ENCODE measurements around the gene MEGF8.

The MEGF8 gene

DNA sequence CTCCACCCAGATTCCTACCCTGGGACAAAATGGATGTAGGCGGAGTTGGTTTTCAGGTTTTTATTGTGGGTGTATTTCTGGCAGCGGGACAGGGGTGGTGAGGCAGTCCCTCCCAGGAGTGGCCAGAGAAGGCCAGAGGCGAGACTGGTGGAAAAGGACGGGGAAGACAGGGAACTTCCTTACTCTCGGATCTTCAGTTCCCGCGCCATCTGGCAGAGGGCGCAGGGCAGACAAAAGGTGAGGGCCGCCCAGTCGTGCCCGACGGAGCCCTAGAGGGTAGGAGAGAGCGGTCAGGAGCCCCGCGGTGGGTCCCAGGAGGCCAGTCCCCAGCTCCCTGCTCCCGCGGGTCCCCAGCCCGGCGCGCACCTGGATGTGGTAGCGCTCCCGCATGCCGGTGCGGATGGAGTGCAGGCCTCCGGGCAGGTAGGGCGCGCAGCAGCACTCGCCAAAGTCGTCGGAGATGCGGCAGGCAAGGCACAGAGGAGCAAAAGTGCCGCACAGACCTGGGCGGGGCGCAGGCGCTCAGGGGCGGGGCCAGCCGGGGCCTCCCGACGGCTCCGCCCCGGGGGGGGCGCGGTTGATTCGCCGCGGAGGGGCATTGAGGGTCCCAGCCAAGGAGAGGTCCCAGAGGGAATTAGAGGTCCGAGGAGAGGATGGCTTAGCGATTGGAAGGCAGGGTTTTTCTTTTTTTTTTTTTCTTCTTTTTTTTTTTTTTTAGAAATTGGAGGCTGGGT lies 61.7 kb downstream of the MEGF8 start:
- DNase-seq (ENCODE audit: low read depth in 2 of 2) = peak; percentile 33 to 63

DNA sequence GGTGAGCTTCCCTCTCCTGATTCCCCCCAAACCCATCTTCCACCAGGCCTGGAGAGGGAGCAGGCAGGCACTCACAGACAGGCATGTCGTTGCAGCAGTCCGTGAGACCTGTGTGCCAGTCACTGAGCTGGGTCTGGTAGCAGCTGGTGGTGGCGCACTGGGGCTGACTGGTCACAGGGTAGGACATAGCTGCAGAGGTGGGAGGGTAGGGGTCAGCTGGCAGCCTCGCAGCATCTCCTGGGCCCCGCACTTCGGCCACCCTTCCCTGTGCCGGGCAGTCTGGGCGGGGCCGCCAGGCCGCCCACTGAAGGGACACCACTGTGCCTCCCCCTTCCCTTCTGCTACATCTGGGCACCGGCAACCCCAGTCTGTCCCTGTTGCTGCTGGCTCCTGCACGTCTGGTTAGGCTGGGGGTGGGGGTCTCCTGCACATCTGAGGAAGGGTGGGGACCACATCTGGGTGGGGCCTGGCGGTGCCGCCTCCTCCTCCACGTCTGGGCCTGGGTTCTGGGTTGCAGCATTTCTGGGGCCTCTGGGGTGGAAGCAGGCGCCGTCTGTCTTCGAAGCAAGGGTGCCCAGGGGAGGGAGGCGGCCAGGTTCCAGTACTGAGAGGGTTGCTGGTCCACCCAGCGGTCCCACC lies 63.5 kb downstream of the MEGF8 start:
- no peak for DNase-seq (ENCODE audit: low read depth in 2 of 2)

DNA sequence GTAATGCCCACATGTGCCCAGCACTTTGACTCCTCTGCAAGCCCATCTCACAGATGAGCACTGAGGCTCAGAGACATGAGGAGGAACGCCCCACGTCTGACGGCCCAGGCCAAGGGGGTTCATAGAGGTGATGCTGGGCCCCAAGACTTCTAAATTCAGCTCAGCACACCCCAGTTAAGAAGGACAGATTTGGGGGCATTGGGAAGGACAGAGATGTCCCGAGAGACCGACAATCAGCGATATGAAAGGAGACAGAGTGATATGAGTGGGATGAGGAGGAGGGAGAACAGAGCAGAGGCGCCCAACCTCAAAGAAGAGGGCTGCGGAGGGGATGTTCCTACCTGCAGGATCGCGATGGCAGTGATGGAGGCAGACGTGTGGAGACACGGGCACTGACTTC lies 64.5 kb downstream of the MEGF8 start, which contains the start of gene CNFN:
CNFN (minus strand) TSS at position 399 of the 400 bp plus-strand sequence. CDS start 1,260 bp downstream, outside the sequence.
- DNase-seq (ENCODE audit: low read depth in 2 of 2) = no peak

DNA sequence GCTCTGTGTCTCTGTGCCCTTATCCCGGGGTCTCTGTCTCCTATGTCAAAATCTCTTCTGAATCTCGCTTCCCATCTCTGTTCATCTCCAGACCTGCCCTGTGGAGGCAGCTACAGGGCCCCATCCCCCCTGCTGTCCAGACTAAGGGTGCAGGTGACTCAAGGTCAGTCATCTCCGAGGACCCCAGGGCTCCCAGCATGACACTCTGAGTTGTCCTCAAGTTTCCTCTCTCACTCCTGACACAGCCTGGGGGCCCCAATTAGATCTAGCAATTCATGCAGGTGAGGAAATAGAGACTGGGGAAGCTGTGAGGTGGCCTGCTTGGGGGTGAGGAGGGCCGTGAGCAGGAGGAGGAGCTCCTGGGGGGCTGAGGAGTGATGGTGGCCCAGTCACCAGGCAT lies 66.7 kb downstream of the MEGF8 start:
- DNase-seq (ENCODE audit: low read depth in 2 of 2) = no peak

DNA sequence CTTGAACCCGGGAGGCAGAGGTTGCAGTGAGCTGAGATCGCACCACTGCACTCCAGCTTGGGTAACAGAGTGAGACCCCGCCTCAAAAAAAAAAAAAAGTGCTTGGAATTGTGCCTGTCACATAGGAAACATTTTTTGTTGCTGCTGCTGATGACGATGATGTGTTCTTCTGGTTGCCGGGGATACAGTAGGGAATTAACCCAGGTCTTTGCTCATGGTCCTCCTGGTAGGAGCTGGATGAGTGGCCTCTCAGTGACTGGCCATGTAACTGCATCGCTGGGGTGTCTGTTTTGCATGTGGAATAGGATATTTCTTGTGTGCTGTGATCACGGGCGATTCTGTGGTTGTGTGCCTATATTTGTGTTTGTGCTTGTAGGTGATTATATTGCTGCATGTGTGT lies 69.3 kb downstream of the MEGF8 start:
- no peak for DNase-seq (ENCODE audit: low read depth in 2 of 2)

DNA sequence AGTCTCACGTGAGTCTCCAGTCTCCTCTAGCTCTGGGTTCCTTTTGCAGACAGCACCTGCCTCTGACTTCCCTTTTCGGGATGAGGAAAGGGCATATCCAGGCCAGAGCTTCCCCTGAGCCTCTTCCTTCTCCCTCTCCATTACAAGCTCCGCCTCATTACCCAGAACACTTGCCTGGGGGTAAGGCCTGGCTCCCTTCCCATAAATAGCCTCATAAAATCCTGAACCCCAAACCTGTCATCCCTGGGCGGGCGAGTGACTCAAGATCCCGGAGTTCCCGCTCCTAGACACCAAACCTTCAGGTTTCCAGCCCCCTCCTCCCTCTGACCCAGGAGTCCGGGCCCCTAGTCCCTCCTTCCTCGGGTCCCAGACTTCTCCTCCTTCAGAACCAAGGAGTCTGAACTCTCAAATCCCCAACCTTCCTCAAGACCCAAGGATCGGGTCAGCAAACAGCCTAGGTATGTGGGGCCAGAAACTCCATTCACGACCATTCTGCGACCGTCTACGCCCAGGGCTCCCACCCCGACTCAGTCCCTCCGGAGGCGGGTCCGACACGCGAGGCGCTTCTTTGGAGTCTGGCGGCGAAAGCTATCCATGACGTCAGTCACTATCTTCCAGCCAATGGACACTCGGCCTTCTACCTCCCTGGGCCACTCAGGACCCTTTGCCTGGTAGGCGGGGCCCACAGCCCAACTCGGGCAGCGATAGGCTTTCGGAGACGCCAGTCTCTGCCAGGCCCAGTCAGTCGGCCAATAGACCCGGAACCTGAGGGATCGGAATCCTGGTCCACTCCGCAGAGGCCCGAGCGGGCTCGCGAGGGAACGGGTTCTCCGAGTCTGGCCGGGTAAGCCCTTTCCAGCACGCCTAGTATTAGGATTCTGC lies 71.2 kb downstream of the MEGF8 start:
- DNase-seq (ENCODE audit: low read depth in 2 of 2) = peak; percentile 90 to 97

DNA sequence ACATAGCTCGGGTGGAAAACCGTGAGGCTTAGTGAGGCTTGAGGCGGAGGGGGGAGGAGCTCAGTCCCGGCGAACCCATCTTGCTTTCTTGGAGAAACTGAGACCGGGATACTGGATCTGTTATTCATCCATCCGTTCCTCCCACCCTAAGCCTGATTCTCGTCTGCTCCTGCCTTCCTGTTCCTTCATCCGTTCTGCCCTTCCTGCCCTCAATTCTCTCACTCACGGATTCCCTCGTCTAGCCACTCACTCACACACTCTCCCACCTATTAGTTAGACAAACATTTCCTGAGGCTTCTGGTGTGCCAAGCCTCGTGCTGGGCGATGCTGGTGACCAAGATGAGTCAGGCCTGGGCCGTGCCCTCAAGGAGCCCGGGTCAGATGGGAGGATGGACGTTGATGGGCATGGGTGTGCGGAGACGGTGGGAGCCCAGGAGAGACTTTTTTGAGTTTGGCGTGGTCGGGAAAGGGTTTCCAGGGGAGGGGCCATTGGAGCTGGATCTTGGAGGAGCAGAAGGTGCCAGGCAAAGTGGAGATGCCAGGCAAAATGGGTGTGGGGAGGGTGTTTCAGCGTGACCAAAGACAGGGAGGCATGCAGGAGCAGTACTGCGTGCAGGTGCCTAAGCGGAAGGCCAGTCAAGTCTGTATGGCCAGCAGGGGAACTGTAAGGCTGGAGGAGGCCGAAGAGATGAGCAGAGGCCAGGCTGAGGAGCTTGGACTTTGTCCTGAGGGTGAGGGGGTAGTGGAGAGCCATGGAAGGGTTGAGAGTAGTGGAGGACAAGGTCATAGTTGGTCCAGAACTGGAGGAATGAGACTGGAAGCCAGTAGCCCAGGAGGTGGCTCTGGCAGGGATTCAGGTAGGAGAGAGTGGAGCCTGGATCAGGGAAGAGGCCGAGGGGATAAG lies 72.1 kb downstream of the MEGF8 start:
- DNase-seq (ENCODE audit: low read depth in 2 of 2) = no peak

DNA sequence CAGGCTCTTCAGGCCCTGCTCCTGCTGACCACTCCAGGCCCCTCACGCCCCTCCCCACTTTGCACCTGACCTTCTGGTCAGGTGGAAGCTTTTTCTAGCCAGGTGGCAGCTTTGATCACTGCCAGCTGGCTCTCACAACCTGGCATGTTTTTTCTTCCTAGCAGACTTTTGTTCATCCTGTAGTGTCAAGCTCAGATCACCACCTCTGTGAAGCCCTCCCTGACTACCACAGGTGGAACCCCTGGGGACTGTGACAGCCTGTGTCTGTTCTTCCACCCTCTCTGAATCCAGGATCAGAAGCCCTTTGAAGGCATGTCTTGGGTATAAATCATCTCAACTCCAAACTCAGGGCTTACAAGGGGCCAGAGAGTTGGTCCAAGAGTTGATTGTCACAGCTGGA lies 75.0 kb downstream of the MEGF8 start:
- no peak for DNase-seq (ENCODE audit: low read depth in 2 of 2)

DNA sequence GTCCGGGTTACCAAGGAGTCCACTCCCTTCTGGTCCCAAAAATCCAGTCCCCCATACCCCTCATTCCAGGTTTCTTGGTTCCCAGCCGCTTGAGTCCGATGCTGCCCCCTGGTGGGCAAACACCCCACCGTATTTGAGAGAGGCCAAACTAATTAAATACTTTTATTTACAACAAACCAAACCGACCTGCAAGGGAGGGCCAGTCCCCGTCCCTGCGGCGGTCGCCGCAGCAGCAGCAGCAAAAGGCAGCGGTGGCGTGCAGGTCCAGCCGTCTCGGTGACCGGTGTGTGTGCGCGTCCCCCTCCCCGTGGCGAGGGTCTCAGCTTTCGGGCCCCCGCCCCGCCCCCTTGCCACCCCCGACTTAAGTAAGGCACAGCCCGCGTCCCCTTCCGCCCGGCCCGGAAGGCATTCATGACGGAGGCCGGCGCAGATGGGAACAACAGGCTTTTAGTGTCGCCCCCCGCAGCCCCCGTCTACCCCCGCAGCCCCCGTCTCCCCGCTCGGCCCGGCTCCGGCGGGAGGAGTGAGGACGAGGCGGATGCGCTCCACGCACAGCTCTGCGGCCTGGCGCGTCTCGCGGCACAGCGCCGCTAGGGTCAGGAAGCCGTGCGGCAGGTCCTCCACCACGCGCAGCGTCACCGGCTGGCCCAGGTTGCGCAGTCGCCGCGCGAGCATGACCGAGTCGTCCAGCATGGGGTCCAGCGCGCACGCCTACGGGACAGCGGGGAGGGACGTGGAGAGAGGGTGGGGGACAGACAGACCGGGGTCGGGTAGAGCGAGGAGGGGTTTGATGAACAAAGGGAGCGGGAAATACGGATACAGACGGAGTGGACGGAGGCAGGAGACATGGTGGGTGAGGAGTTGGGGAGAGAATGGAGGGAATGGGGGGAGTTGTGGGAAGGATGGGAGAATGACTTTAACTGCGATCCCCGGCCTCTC lies 76.2 kb downstream of the MEGF8 start:
- DNase-seq (ENCODE audit: low read depth in 2 of 2) = peak; percentile 35 to 74

DNA sequence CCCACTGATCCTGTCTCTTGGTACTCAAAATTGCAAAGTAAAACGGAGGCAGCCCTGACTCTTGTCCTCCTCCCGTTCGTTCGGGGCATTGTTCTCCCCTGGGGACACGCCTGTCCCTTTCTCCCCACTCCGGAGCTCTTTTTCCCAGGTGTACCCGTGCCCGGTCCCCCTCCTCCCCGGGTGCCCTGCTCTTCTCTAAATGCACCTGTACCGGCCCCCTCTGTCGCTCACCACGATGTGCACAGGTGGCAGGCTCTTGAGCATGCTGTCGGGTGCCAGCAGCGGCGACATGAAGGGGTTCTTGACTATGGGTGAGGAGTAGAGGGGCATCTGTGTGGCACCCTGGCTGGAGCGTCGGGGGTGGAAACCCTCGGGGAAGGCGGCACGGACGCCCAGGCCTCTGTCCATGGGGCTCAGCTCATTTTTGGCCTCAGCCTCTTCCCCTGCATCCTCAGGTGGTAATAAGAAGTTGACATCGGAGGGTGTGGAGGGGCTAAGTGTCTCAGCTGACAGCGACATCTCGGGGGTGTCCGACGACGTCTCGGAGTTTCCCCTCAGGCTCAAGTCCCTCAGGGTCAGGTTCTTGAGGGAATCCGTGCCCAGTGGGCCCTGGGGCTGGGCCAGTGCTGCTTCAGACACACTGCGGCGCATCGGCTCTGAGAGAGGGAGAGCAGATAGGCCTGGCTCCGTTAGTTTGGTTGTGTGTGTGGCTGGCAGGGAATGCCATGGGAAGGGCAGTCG lies 77.1 kb downstream of the MEGF8 start:
- DNase-seq (ENCODE audit: low read depth in 2 of 2) = no peak

DNA sequence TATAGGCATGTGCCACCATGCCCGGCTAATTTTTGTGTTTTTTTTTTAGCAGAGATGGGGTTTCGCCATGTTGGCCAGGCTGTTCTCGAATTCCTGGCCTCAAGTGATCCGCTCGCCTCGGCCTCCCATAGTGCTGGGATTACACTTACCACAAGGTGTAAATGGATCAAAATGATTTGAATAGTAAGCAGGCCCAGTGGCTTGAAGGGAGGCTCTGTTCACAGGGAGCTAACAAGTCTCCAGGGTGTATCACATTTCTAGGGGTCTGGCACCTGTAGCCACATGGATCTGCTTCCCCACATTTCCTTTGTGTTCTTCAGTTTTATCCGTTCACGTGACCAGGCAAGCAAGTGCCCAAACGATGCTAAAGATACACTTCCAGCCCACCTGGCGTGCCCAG lies 78.2 kb downstream of the MEGF8 start:
- no peak for DNase-seq (ENCODE audit: low read depth in 2 of 2)

DNA sequence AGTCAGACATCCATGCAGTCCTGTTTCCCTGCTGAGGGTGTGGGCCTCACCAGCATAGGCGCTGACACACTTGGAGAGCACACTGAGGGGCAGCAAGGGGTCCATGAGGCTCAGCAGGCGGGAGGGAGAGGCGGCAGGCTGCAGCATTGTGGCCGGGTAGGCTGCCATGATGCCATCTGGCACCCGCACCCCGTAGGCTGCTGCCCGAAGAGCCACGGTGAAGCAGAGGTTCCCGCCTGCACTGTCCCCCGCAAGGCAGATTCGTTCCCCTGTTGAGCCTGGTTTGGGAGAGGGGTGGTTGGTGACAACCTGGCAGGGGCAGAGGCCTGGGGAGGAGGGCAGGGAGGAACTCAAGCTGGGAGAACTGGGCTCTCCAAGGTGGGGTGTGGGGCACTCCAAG lies 80.7 kb downstream of the MEGF8 start:
- DNase-seq (ENCODE audit: low read depth in 2 of 2) = no peak

DNA sequence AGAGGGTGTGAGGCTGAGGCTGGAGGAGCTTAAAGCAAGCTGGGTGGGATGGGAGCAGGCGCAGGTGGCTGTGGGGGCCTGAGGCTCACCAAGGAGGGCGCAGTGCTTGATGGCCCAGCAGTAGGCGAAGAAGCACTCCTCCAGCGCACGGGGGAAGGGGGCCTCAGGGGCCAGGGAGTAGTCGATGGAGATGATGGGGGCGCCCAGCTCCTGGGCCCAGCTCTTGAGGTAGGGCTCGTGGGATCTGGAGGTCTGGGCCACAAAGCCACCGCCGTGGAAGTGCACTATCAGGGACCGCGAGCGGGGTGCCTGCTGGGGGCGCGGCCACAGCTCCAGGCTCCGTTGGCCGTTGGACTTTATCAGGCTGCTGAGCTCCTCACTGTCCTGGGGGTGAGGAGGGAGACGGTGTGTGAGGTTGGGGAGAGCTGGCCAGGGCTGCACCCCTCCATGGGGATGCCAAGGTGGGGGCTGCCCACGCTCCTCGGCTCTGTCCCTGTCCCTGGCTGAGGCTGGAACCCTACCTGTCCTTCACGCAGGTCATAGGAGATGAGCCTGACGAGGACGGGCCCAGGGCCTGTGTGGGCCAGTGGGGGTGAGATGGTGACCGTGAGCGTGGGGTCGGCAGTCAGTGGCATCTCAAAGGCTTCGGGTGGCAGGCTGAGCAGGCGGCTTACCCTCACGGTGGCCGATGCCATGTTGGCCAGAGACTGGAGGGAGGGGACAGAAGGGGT lies 81.8 kb downstream of the MEGF8 start:
- DNase-seq (ENCODE audit: low read depth in 2 of 2) = no peak

DNA sequence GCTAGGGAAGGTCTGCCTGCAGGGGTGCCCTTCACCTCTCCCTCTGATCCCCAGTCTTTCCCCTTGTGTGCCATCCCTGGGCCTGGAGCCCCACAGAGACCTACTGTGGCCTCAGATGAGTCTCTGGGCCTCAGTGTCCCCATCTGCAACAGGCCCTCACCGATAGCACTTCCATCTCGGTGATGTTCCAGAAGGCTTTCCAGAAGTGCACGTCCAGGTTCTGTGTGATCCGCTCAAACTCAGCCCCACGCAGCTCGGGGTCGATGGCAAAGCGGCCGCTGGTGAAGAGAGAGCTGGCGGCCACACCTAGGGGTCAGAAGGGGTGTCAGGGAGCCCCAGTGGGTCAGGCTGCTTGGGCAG lies 82.4 kb downstream of the MEGF8 start:
- no peak for DNase-seq (ENCODE audit: low read depth in 2 of 2)

DNA sequence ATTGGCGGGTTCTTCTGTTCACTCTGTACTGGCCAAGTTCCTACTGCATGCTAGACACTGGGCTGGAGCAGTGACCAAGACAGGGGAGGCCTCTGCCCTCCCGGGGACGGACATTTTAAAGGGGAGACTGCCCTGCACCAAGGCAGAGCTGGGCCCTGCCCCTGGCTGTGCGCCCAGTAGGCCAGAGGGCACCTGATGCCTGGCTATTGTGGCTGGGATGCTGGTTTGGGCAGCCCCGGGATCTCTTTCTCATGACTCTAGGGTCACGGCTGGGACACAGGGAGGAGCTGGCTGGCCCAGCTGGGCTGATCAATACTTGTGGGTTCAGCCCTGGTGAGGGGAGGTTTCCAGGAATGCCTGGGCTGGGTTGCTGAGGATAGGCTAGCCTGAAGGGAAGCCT lies 84.0 kb downstream of the MEGF8 start:
- no peak for DNase-seq (ENCODE audit: low read depth in 2 of 2)

DNA sequence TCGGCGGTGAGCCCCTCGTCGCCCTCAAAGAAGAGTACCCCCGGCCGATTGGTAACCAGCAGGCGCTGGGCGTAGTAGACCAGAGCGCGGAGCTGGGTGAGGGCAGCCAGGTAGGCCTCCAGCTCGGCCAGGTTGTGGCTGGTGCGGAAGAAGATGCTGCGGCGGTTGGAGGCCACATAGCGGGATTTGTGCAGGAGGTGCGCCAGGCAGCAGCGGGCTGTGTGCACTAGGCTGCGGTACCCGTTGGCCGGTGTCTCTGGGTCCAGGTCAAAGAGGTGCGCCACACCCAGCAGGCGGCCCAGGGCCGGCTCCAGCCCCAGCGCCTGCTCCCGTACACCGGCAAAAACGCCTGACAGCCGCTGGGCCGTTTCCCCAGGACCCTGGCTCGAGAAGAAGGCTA lies 84.9 kb downstream of the MEGF8 start:
- no peak for DNase-seq (ENCODE audit: low read depth in 2 of 2)

DNA sequence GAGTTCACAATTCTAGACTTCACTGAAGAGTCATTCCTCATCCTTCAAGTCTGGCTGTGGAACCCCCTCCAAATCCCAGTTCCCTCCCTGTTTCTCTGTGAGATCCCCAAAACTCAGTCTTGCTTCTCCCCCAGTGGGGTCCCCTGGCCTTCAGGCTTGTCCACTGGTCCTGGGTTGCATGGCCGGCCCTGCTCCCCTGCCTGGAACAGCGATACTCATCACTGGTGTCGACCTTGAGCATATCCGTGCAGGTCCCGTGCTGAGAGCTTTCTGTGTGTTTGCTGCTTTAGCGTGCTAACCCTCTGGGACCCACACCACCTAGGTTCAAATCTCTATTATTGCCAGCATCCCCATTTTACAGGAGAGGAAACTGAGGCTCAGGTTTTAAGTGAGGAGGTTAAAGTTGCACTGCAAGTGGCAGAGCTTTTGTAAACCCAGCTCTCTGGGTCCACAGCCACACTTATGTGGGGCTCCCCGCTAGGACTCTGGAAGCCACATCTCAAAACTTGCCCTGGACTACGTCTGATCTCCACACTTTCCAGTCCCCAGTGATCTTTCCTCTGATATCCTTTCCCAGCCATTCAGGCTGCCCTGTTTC lies 86.2 kb downstream of the MEGF8 start:
- DNase-seq (ENCODE audit: low read depth in 2 of 2) = no peak

DNA sequence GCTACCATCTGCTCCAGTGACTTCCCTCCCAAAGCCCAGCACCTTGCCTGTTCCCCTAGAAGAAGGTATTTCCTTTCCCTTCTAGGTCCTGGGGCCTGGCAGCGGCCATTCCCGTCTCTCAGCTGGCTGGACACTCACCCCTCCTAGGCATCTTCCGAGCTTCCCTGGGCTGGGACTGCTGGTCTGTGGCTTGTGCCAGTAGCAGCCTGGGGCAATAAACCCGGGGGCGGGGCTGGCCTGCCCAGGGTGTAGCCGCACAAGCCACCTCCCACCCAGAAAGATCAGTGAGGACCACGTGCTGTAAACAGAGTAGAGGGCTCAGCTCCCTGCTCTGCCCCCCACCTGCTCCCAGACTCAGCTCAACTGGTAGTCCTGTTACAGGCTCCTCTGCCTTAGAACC lies 86.8 kb downstream of the MEGF8 start:
- DNase-seq (ENCODE audit: low read depth in 2 of 2) = no peak

DNA sequence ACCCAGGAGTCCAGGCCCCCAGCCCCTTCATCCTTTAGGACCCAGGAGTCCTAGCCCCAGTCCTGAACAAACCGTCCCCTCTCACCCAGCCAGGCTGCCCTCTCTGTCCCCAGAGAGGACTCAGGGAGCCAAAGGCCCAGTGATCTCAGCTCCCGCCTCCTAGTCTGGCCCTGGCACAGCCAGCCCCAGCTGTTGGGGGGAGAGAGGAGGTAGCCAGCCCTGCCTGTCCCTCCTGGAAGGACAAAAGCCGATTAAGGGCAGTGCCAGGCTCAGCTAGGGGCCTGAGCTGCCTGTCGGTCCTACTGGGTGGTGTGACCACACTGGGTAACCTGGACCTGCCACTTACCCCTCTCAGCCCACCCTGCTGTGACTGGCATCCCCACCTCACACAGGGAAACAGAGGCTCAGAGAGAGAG lies 87.2 kb downstream of the MEGF8 start:
- DNase-seq (ENCODE audit: low read depth in 2 of 2) = no peak
